GM21786 (cell line): ENCODE data around the gene S100A4.

ENCODE experiments used
- ATAC-seq: cut with Tn5 transposase; IDR thresholded peaks from one replicate; pipeline ENCODE4 v1.9.1; 2021; ENCODE audit not compliant: unreplicated experiment

Gene S100A4

DNA sequence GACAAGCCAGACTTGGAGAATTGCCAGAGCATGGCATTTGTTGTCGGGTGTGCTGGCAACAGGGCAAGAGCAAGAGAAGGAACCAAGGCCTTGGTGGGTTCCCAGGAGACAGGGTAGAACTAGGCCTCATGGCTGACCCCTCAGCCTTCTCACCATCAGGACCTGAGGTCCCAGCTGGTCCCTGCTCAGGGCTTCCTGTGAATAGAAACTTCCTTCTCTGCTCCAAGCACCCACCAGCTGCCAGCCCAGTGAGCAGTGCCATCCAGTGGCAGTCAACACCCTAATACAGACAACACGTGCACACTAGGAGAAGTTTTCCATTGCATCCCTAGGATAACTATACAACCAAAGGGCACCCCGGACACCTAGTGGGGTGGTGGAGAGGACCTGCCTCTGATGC lies 32.6 kb downstream of the S100A4 start:
- no peak for ATAC-seq

DNA sequence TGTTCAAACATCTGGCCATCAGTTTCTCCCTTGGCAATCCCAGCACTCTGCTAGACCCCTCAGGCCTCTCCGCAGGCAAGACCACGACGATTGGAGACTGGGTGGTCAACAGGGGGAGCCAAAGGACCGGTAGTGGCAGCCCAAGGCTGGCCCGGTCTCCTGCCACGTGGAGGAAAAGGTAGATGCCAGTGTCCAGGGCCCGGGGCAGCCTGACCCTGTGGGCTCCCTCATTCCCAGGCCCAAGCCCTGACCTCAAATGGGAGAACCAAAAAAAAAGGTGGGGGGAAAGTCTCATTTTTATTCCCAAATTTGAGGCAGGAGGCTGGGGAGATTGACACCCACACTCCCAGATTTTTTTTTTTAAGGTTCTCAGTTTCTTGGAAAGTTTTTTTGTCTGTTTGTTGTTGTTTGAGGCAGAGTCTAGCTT lies 34.6 kb downstream of the S100A4 start:
- no peak for ATAC-seq

GRCh38 chr1:153509729-153510354 lies 35.8 kb downstream of the S100A4 start:
- no peak for ATAC-seq

- ATAC-seq: no peak
These were observed 36.6 kb downstream of the S100A4 start for GRCh38 chr1:153509036-153509435.

- ATAC-seq: no peak
These were observed 37.6 kb downstream of the S100A4 start for GRCh38 chr1:153507926-153508583.

- ATAC-seq: no peak
These were observed 38.7 kb downstream of the S100A4 start for GRCh38 chr1:153506831-153507413.

GRCh38 chr1:153506386-153506785 lies 39.2 kb downstream of the S100A4 start:
- no peak for ATAC-seq

- ATAC-seq: no peak
These were observed 40.0 kb downstream of the S100A4 start for GRCh38 chr1:153505576-153505975.

DNA sequence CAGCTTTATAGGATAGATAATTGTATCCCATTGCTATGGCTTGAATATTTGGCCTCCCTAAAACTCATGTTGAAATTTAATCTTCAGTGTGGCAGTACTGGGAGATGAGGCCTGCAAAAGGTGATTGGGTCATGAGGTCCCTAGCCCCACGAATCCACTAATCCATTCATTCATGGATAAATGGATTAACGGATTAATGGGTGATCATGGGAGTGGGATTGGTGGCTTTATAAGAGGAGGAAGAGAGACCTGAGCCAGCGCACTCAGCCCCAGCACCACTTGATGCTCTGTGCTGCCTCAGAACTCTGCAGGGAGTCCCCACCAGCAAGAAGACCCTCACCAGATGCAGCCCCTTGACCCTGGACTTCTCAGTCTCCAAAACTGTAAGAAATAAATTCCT lies 41.8 kb downstream of the S100A4 start:
- ATAC-seq: no peak

DNA sequence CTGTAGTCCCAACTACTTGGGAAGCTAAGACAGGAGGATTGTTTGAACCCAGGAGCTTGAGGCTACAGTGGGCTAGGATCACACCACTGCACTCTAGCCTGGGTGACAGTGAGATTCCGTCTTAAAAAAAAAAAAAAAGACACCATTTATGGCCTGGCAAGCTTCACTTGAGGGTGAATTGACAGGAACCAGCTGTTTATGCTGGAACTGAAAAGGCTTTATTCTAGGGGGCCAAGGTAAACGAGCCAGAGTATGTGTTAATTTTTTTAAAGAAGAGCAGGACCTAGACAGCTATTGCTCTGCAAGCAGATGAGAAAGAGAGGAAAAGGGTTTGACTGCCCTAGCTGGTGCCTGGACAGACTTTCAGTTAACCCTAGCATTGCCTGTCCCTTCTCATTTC lies 46.9 kb downstream of the S100A4 start:
- ATAC-seq: no peak

GRCh38 chr1:153495536-153495935 lies 50.1 kb downstream of the S100A4 start:
- ATAC-seq: no peak

DNA sequence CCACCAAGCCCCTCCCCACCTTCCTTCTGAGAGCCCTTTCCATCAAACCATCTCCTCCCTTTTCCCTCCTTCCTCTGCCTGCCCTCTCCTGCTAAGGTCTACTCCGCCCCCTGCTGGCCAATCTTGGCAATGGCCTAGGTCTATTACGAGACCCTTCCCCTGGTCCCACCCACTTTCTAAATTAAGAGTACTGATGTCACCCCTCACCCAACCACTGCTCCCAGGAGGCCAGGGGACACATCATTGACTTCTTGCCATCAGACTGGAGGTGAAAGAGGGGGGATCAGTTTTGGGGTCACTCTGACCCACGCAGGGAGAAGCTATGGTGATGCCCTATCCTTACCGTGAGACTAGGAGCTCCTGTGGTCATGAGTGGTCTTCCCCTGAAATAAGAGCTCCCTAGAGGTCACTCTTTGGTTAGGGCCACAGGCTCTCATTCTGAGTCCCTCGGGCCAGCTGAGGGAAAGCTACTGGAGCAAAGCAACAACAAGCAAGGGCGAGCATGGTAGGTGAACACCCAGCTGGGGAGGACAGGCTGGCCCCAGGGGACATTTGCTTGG lies 50.5 kb downstream of the S100A4 start:
- ATAC-seq: no peak
